GM12801 (cell line): ENCODE data around the gene SLC6A15.

Experiments used
- CTCF ChIP-seq: IDR thresholded peaks from one replicate; pipeline ENCODE4 v1.5.1; 2011; ENCODE audit warnings: control low read depth; ENCODE audit not compliant: insufficient read length; ENCODE audit errors: extremely low read depth

Gene SLC6A15

GRCh38 chr12:84874825-84875139, 37.8 kb downstream of the SLC6A15 start:
- no peak for TF ChIP-seq CTCF

GRCh38 chr12:84874125-84874824, 38.3 kb downstream of the SLC6A15 start:
- no peak for TF ChIP-seq CTCF

- TF ChIP-seq CTCF: no peak
Observed at GRCh38 chr12:84862186-84862585, 50.4 kb downstream of the SLC6A15 start.

GRCh38 chr12:84860718-84861117, 51.9 kb downstream of the SLC6A15 start:
- no peak for TF ChIP-seq CTCF

GRCh38 chr12:84858796-84859195, 53.8 kb downstream of the SLC6A15 start:
- TF ChIP-seq CTCF: no peak

- TF ChIP-seq CTCF: no peak
Observed at GRCh38 chr12:84857525-84858208, 54.9 kb downstream of the SLC6A15 start.

- no peak for TF ChIP-seq CTCF
Observed at GRCh38 chr12:84856156-84856900, 56.3 kb downstream of the SLC6A15 start.
